ENCODE measurements around the gene INIP. TPM values are rescaled to one million over a fixed set of nuclear protein-coding genes. Genes with fewer than 3 reads are reported as not detected.

INIP gene
- total RNA-seq, 1 donor from 2014 or later, result 37.8 TPM

- peak overlapping the region; percentile 32 to 42 for H3K27ac ChIP-seq
- intact Hi-C loops (cut with DNase I), result loop anchor here (10.0 kb wide), 1 partner anchor 300 kb away; the partner anchor contains the start of gene ZFP37
- no peaks in the 10 kb centered on the region for H3K27me3 ChIP-seq
- no peak overlapping the region for H3K4me3 ChIP-seq
- no peak for DNase-seq (ENCODE audit: low spot score in 2 of 2)
- peaks cover 14 to 33% of the 10 kb centered on the region in 2 donors for H3K4me1 ChIP-seq
- no peaks in the 10 kb centered on the region for H3K9me3 ChIP-seq
- no peaks in the 10 kb centered on the region for H3K36me3 ChIP-seq
- TF ChIP-seq, protein P1, sequence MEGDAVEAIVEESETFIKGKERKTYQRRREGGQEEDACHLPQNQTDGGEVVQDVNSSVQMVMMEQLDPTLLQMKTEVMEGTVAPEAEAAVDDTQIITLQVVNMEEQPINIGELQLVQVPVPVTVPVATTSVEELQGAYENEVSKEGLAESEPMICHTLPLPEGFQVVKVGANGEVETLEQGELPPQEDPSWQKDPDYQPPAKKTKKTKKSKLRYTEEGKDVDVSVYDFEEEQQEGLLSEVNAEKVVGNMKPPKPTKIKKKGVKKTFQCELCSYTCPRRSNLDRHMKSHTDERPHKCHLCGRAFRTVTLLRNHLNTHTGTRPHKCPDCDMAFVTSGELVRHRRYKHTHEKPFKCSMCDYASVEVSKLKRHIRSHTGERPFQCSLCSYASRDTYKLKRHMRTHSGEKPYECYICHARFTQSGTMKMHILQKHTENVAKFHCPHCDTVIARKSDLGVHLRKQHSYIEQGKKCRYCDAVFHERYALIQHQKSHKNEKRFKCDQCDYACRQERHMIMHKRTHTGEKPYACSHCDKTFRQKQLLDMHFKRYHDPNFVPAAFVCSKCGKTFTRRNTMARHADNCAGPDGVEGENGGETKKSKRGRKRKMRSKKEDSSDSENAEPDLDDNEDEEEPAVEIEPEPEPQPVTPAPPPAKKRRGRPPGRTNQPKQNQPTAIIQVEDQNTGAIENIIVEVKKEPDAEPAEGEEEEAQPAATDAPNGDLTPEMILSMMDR (IDR thresholded peaks at IDR 0.05), result no peak
Observed at GRCh38 chr9:112755016-112755427, 37.1 kb upstream of the INIP start.

GRCh38 chr9:112754578-112754977 lies 36.7 kb upstream of the INIP start:
- DNase-seq (ENCODE audit: low spot score in 2 of 2), result no peak
- Histone ChIP-seq H3K4me1 (peaks cover 14 to 37% of the 10 kb centered on the region in 2 donors), H3K9me3 (no peaks in the 10 kb centered on the region), H3K27ac (peak overlapping the region; percentile 42 to 51), H3K4me3 (no peak overlapping the region), H3K27me3 (no peaks in the 10 kb centered on the region), H3K36me3 (no peaks in the 10 kb centered on the region)
- TF ChIP-seq, protein P1 (IDR thresholded peaks at IDR 0.05), result no peak
- intact Hi-C loops (cut with DNase I), result loop anchor here (5.0 to 10.0 kb wide), 3 partner anchors 38 to 300 kb away; partner anchors contain the start of genes KIAA1958 and ZFP37

- intact Hi-C loops (cut with DNase I), result loop anchor here (5.0 to 10.0 kb wide), 3 partner anchors 39 to 301 kb away; partner anchors contain the start of genes KIAA1958 and ZFP37
- TF ChIP-seq, protein P1 (IDR thresholded peaks at IDR 0.05), result no peak
- peaks cover 14 to 41% of the 10 kb centered on the region in 2 donors for H3K4me1 ChIP-seq
Observed at GRCh38 chr9:112753725-112754124, 35.8 kb upstream of the INIP start.

DNA sequence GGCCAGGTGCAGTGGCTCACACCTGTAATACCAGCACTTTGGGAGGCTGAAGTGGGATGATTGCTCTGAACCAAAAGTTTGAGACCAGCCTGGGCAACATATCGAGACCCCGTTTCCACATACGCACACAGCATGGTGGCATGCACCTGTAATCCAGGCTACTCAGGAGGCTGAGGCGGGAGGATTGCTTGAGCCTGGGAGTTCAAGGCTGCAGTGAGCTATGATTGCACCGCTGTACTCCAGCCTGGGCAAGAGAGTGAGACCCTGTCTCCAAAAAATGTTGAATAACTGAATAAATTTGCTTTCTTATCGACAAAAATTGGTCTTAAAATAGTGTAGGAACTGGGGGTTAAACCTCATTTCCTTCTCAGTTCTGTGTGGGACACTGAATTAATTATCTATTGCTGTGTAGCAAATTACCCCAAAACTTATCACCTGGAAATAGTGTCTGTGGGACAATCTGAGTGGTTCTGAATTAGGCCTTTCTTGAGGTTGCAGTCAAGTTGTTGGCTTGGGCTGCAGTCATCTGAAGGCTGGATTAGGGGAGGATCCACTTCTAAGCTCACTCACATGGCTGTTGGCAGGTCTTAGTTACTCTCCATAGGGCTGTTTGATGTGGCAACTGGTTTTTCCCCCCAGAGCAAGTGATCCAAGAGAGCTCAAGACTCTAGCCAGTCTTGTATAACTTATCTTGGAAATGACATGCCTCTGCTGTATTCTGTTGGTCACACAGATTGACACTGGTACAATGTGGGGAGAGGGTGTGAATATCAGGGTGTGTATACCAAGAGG lies 34.6 kb upstream of the INIP start:
- Histone ChIP-seq H3K36me3 (no peaks in the 10 kb centered on the region), H3K4me3 (peak overlapping the region in 1 of 2 donors; percentile 98), H3K9me3 (no peaks in the 10 kb centered on the region), H3K27ac (peak overlapping the region in 1 of 2 donors; percentile 64), H3K27me3 (no peaks in the 10 kb centered on the region), H3K4me1 (peaks cover 14 to 41% of the 10 kb centered on the region in 2 donors)
- TF ChIP-seq, protein P1 (IDR thresholded peaks at IDR 0.05), result no peak
- intact Hi-C loops (cut with DNase I), result loop anchor here (5.0 to 10.0 kb wide), 3 partner anchors 40 to 302 kb away; partner anchors contain the start of genes KIAA1958 and ZFP37
- no peak for DNase-seq (ENCODE audit: low spot score in 2 of 2)

More at GRCh38 chr9:112753725-112754124, 35.8 kb upstream of the INIP start:
- no peaks in the 10 kb centered on the region for H3K9me3 ChIP-seq
- H3K27me3 ChIP-seq, result no peaks in the 10 kb centered on the region
- no peak overlapping the region for H3K4me3 ChIP-seq
- peak overlapping the region; percentile 51 to 64 for H3K27ac ChIP-seq
- no peaks in the 10 kb centered on the region for H3K36me3 ChIP-seq
- DNase-seq (ENCODE audit: low spot score in 2 of 2), result peak in 1 of 2 donors; percentile 77

DNA sequence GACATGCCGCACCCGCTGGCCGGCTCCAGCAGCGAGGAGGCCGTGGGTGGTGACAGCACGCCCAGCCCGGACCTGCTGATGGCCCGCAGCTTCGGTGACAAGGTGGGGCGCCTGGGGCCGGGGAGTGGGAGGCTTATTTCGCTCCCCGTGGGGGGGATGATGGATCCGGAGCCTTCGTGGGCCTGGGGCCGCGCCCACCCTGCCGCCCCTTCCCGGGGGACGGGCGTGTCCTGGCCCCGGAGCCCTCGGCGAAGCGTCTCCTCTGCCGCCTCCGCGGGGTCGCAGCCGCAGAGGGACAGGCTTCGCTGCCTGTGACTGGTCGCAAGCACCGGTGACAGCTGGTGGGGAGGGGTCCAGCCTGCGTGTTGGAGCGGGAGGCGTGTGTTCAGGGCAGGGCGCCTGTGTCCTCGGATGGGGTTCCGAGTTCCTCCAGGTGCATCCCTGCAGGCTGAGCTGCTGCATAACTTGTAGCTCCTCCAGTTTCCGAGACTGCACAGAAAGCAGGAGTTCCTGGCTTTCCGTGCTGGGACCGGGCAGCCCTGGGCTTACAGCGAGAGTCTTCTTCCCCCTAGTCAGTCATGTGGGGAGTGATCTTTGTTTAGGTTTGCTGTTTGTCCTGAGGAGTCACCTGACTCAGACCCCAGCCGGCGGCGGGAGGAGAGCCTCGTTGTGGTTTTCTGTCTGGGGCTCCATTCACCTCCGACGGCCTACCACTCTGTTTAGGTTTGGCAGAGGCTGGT lies 33.3 kb upstream of the INIP start:
- TF ChIP-seq, protein P1 (IDR thresholded peaks at IDR 0.05), result peak in 1 of 3 experiments; percentile 1
- intact Hi-C loops (cut with DNase I), result loop anchor here (2.0 to 10.0 kb wide), 6 partner anchors 41 to 418 kb away; partner anchors contain the start of genes HSDL2, KIAA1958, PTBP3 and ZFP37
- peak in 1 of 2 donors; percentile 75 for DNase-seq (ENCODE audit: low spot score in 2 of 2)
- Histone ChIP-seq H3K27ac (peak overlapping the region; percentile 74 to 93), H3K4me3 (peak overlapping the region; percentile 84 to 98), H3K27me3 (no peaks in the 10 kb centered on the region), H3K4me1 (peaks cover 14 to 41% of the 10 kb centered on the region in 2 donors), H3K36me3 (no peaks in the 10 kb centered on the region), H3K9me3 (no peaks in the 10 kb centered on the region)

All from ascending aorta (tissue), 2 donors.